Amniotic epithelial cell (primary cell): ENCODE data around the gene CBARP.
A peak's percentile ranks its signal among the peaks of the same experiment; 100 is the strongest.

Experiments used
- DNase-seq: peaks from one replicate; pipeline ENCODE4 v3.0.0-alpha.2; 2010; ENCODE audit warnings: low read depth

Gene CBARP

DNA sequence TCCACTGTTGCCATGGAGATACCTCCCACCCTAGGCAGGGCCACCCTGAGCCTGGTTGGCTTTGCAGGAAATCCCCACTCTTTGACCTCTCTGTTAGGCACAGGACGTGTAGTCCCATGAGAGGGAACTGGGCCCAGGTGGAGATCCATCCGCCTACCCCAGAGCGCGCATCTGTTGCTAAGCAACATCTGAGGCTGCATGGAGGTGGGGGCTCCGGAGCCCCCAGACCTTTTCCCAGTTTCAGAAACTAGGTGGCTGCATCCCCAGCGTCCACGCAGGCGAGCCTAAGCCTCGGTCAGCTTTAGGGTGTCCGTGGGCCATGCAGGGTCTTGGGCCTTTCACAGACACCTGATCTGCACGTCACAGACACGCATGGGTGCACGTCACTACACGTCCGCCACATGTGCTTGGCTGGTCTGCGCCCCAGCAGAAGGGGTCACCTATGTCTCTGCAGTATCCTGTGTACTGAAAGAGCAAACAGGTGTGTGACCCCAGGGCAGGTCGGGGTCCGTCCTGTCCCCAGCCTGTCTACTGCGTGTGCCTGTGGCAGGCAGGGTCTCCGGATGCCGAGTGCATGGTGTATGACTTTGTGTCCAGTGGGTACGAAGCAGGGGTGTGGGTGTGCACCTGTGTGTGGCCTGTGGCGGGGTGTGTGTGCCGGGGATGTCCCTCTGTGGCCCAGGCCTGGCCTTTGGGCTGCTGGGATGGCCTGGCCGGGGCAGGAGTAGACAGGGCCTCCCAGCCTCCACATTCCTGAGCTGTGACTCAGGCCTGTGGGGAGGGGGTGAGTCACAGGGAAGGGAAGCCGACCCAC, 27.2 kb upstream of the CBARP start:
- DNase-seq, result peak; percentile 87

DNA sequence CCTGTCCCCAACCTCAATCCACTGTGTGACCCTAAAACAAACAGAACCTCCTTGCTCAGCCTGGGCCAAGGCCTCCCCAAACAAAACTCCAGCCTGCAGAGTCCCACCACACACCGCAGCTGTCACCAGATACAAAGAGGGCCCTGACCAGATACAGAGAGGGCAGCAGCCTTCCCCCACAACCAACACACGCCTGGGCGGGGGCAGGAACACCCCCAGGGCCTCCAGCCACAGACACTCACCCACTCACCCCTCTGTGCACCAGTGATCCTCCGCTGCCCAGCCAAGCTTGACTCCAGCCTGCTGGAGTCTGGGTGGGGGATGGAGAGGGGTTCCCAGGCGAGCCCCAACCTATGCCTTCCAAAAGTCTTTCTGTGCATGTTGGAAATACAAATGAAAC, 25.4 kb upstream of the CBARP start:
- DNase-seq, result no peak

DNA sequence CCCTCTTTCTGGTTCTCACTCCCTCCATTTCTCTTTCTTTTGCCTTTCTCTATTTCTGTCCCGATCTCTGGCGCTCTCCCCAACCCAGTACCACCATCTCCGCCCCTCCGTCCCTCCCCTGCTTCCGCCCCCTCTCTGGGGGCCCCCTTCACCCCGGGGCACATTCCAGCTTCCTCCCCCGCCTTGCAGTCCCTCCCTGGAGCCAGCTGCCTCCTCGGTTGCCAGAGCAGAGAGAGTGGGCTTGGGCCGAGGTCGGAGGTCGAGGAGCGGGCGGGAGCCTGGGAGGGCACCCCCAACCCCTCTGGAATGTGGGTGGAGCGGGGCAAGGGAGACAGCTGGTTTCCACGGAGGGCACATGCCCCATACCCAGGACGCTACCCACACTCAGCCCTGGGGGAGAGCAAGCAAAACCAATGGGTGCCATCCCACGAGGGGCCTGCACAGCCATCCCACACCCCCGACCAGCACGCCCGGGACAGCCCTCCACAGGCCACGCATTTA, 24.9 kb upstream of the CBARP start:
- DNase-seq, result peak; percentile 50

DNA sequence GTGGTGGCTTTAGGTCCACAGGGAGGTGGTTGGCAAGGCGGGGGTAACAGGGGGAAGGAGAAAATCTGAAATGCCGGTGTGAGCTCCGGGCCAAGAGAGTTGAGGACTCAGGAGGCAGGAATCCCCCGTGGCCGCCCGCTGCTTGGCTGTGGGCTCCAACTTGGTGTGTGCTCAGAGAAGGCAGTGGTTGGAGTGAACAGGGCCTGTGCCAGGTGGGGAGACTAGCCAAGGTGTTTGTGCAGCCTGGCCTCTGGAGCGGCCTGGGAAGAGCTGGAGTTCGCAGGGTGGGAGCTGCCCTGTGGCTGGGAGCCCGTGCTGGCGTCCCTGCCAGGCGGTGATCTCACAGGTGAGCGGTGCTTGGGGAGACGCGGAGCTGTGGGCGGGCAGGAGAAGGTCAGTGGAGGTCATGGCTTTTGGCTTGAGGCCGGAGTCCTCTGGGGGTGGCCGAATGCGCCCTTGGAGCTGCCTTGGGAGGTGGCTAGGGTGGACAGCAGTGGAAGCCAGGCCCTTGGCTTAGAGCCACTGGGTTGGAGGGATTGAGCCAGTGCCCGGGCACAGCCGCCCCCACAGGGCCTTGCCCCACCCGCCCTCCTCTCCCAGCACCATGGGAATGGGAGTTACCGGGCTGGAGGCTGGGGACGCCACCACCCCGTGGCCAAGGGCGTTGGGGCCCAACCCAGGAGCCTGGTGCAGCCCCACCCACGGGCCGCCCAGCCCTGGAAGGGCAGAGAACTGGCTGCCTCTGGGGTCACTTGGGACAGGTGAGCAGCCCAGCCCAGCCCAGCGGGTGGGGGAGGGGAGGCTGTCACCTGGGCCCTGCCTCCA, 24.2 kb upstream of the CBARP start:
- DNase-seq, result peak; percentile 55

DNA sequence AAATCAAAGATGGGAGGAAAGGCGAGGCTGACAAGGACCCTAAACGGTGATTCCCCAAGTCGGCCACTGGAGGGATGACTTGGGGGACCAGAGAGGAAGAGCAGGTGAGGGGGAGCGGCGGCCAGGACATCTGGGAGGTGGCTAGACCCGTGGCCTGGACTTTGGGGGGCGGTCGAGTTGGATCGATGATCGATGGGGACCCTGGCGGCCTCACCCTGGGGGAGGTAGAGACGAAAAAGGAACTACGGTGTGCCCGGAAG, 23.7 kb upstream of the CBARP start:
- DNase-seq, result no peak

DNA sequence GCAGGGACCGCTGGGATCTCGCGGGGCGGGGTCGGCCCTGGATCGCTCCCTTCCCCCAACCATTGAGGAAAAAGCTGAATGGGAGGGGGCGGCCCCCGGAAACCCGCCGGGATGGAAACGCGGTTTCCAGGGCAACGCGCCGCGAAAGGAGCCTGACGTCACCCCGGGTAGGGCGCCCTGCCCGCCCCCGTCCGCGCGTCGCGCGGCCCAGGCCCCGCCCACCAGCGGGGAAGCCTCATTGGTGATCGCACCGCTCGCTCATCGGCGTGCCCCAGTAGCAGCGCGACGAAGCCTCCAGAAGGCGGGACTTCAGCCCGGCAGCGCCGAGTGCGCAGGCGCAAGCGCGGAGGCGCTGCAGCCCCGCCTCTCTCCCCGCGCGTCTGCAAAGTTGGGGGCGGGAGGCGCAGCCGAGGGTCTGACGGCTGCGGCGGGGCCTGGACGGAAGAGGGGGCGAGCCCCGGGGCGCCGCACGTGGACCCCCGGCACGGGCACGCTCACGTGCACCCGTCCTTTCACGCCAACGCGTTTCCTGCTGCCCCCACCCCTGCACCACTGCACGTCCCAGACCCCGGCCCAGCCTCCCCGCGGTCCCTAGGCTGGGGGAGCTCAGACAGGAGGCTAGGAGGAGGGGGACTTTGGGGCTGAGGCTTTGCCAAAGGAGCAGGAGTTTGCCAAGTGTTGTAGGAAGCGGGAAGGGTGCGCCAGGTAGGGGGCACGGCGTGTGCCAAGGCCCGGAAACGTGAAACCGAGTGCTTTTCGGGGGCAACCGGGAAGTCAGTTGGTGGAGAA, 23.1 kb upstream of the CBARP start:
- peak; percentile 92 for DNase-seq

DNA sequence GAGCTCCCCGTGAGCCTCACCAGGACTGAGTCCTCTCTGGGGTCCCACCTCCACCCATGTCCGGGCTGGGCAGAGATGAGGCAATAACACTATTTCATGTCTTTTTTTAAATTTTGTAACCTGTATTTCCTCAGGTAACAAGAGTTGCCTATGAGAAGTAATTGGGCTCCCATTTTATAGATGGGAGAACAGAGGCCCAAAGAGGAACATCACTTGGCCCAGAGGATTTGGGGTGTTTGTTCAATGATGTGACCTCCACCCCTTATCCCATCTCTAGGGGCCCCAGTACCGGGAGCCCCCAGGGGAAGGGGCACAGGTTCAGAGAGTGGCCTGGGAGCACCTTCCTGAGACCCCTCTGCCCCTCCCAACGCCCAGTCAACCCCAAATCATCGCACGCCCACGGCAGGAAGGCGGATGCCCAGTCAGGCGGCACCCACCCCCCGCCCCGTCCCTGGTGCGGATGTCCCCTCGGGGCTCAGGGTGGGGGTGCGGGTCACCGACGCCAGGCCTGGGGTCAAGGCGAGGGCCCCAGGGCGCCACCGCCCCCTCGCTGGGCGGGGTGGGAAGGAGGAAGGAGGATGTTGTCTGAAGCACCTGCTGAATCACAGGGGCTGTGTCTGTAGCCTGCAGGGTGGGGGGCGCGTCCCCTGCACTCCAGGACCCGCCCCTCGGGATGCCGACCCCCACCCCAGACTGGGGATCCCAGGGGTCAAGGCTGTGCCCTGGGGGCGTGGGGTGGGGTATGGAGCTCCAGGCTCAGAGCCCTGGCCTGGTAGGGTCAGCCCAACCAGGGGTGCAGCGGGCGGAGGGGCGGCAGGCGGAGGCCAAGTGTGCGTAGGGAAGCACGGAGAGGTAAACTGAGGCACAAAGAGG, 22.3 kb upstream of the CBARP start:
- no peak for DNase-seq

DNA sequence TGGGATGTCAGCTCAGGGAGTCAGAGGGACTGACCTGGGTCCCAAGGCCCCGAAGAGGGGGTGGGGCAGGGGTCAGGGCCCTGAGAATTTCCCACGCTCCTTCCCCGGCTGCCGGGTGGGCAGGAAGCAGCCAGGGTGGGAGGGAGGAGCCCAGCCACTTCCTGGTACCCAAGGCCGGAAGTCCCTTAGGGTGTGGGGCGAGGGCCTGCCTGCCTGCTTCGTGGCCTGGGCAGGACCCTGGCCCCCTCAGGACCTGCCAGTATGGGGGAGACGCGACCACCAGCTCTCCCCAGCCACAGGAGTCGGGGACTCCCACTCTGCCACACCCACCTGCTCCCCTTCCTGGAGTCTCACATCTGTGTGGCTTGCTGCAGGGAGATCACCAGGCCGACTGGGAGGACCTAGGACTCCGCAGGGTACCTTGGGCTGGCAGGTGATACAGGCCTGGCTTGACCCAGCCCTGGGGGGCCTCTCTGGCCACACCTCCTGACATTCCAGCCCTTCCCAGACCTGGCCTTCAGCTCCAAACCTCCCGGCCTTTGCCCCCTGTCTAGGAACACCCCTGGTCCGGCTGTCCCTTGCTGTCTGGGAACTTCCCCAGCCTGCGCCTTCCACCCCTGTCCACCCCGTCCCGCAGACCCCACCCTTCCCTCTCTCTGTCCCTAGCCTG, 21.5 kb upstream of the CBARP start:
- peak; percentile 66 for DNase-seq

DNA sequence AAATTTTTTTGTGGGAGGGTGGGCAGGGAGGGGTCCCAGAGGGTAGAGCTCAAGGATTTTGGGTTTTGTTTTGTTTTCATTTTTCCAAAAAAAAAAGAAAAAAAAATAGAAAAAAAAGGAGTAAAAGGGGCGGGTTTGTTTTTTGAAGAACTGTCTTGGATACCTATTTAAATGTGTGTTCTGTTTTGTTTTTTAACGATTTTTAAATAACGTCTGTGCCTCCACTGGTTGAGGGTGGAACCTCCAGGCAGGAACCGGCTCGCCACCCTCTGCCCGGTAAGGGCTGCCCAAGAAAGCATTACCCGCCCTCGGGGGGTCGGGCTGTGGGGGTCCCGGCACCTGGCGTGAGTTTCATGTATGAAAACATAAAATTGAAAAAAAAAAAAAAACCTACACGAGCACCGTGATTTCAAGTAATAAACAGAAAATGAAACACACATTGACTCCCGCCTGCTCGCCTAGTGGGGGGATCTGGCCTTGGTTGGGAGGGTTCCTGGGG, 21.0 kb upstream of the CBARP start:
- DNase-seq, result no peak

DNA sequence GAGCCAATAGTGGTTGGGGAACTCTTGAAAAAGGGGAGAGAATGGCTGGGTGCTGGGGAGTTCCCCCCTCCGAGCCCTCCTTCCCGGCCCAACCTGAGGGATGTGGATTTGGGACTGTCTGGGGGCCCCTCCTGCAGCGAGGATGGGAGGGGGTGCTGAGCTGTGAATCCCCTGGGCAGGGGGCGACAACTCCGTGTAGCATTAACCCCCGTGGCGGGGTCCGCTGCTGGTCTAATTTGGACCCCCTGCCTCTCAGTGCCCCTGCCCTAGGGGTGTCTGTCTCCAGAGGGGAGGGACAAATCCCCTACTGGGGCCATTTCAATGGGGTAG, 20.3 kb upstream of the CBARP start:
- no peak for DNase-seq

DNA sequence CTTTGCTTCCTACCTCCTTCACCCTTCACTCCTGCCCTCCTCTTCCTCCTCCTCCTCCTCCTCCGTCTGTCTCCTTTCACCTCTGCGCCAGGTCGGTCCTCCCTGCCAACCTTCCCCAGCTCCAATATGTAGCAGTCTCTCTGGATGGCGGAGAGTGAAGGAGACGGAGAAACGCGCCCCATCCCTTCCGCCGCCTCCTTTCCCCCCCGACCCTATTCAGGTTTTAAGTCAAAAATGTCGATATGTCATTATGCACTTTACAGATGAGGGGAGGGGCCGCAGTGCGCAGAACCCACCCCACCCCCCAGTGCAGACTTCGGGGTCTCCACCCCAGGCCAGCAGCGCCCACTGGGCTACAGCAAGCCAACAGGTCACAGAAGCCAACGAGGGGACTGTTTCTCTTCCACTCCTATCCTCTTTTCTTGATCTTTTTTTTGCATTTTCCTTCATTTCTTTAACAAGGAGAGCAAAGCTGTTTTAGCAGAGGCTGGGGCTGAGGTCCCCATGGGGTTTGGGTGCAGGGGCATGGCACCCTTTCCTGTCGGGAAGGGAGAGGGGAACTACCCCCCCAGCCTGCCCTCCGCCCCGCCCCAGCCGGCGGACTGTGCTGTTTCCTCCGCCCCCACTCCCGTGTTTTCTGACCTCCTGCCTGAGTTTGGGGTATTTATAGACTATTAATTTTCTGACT, 19.8 kb upstream of the CBARP start:
- DNase-seq, result no peak

DNA sequence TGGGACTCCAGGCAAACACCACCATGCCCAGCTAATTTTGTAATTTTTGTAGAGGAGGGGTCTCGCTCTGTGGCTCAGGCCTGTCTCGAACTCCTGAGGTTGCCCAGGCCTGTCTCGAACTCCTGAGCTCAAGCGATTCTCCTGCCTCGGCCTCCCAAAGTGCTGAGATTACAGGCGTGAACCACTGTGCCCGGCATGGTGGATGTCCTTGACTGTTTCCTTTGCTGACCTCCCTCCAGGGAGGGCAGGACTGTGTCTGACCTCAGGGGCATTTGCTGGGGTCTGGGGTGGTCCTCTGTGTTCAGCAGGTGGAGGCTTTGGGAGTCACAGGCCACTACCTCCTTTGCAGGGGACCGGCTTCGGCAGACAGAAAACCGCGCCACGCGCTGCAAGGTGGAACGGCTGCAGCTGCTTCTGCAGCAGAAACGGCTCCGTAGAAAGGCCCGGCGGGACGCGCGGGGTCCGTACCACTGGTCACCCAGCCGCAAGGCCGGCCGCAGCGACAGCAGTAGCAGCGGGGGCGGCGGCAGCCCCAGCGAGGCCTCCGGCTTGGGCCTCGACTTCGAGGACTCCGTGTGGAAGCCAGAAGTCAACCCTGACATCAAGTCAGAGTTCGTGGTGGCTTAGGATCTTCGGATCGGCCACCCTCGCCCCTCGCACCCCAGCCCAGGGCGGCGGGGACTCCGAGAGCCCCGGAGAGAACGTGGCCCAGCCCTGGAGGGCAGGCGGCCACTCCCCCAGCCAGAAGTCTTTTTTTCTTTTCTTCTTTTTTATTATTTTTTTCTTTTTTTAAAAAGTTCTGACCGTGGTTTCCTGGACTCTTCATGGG, 19.1 kb upstream of the CBARP start:
- no peak for DNase-seq

DNA sequence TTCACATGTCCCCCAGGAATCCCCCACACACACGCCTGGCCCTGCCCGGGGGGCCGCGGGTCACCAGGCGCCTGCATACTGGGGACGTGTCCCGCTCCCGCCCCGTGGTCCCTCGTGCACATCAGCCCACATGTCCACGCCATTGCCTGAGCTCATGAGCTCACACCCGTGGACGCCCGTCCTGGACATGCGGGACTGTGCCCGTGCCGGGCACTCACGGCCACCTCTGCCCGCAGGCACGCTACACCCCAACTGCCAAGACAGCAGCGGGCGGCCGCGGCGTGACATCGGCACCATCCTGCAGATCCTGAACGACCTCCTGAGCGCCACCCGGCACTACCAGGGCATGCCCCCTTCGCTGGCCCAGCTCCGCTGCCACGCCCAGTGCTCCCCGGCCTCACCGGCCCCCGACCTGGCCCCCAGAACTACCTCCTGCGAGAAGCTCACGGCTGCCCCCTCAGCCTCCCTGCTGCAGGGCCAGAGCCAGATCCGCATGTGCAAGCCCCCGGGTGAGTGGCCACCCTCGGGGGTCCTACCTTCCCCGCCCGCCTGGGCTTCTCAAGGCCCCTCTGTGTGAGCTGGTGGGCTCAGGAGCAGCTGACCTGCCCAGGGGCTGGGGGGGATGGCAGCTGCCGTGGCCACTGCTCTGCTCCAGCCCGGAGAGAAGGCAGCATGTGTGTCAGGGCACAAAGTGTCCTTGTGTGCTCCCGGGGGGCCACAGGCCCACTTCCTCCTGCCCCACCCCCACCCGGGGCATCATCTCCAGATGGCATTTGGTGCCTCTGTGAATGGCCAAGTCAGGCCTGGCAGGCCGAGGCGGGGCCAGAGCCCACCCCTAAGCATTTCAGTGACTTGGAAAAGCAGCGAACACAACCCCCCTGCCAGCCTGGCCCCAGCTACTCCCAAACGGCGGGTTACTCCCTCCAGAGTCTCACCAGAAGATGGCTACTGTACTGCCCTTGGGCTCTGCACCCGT, 17.7 kb upstream of the CBARP start:
- DNase-seq, result no peak

DNA sequence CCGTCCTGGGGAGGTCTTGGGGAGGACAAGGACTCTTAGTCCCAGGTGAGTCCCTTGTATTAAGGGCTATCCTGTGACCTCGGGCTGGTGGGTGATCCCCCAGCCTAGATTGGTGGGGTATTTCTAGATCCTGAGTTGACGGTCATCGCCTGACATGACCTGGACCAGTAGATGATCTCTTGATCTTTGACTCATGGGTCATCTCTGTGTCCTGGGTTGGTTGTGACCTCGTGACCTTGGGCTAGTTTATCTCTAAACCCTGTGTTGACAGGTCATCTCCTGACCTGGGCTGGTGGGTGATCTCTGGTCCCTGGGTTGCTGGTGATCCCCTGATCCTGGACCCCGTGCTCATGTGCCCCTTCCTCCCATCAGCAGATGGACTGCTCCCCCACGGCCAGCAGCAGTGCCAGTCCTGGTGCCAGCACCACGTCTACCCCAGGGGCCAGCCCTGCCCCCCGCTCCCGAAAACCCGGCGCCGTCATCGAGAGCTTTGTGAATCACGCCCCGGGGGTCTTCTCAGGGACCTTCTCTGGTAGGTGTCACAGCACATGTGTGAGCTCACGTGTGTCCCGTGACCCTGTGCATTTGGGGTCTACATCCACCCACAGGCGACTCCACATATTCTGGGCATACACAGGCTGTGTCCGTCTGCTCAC, 16.9 kb upstream of the CBARP start:
- DNase-seq, result no peak

DNA sequence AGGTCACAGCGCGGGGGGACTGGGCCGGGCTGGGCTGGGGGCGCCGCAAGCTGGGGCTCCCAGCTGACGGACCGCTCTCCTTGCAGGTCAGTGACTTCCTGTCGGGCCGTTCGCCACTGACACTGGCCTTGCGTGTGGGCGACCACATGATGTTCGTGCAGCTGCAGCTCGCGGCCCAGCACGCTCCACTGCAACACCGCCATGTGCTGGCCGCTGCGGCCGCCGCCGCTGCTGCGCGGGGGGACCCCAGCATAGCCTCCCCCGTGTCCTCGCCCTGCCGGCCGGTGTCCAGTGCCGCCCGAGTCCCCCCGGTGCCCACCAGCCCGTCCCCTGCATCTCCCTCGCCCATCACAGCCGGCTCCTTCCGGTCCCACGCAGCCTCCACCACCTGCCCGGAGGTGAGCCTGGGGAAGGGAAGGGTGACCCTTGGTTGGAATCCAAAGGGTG, 16.3 kb upstream of the CBARP start:
- DNase-seq, result no peak

DNA sequence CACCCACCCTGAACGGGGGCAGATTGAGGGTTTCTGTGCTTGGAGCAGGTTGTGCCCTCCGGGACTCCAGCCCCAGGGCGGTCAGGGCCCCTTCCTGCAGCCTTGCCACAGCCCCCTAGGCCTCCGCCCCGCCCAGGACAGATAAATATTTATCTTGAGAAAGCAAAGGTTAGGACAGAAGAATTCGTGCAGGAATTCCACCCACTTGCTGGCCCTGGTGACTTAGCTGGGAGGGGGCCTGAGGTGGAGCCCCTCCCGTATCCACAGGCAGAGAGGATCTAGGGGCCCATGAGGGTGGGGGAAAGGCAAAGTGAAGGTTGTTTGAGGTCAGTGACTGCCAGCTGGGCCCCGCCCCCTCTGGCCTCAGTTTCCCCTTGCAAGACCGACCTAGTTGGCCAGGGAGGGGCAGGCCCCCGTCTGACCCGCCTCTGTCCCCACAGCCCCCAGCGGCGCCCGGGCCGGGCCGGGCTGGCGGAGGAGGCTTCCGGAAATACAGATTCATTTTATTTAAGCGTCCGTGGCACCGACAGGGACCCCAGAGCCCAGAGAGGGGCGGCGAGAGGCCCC, 15.8 kb upstream of the CBARP start:
- peak; percentile 90 for DNase-seq

DNA sequence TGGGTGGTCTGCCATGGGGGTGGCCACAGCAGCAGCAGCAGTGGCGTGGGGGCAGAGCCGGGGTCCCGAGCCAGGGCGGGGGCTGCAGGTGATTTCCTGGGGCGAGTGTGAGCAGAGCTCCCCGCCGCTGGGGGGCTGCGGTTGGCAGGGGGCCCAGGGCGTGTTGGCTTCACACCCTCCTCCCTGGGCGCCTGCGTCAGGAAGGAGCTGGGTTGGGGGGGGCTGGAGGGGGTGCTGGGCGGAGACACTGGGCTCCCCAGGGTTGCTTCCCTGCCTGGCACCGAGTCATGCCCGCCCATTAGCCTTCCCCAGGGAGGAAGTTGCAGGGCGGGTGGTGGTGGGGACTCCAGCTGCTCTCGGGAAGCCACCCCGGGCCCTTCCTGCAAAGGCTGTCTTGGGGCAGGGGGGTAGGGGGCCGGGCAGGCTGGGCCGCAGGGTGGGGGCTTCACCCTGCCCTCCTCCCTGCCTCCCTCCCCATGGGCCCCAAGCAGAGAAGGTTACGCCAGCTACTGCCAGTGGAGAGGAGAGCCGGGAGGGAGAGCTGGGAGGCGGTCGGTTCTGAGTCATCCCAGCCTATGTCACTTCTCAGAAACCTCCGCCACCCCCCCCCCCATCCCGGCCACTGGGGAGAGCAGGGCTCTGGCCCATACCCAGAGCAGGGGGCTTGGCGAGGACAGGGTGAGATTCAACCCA, 15.2 kb upstream of the CBARP start:
- peak; percentile 98 for DNase-seq
